ENCODE results near the gene SMCP. TPM values are rescaled to one million over a fixed set of nuclear protein-coding genes. Genes with fewer than 3 reads are reported as not detected.

Gene SMCP, protein sequence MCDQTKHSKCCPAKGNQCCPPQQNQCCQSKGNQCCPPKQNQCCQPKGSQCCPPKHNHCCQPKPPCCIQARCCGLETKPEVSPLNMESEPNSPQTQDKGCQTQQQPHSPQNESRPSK
- total RNA-seq, result not detected

DNA sequence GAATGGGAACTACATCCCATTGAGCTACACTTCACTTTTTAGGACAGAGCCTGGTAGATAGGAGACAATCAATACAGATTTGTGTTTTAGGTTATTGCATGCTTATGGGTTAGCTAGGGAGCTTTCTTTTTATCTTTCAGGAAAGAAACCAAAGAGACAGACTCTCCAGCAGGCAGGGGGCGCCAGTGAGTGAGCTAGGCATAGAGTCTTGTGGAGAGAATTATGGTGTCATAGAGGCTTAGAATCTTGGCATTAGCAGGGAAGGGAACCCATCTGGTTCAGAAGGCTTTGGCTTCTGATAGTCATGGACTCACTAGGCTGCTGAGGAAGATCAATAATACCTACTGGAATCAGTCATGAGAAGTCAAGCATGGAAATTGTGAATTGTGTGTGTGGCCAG, at the start of gene SMCP:
TSS of gene SMCP (plus strand) at position 281 of the 400 bp plus-strand sequence. CDS start 6,101 bp downstream, outside the sequence.
- Histone ChIP-seq H3K9me3 (no peaks in the 10 kb centered on the region), H3K4me3 (no peak within 1 kb of the TSS), H3K36me3 (no peaks in the 10 kb centered on the region), H3K27me3 (no peaks in the 10 kb centered on the region), H3K4me1 (no peaks in the 10 kb centered on the region), H3K27ac (no peak within 1 kb of the TSS)
- TF ChIP-seq, protein P1, sequence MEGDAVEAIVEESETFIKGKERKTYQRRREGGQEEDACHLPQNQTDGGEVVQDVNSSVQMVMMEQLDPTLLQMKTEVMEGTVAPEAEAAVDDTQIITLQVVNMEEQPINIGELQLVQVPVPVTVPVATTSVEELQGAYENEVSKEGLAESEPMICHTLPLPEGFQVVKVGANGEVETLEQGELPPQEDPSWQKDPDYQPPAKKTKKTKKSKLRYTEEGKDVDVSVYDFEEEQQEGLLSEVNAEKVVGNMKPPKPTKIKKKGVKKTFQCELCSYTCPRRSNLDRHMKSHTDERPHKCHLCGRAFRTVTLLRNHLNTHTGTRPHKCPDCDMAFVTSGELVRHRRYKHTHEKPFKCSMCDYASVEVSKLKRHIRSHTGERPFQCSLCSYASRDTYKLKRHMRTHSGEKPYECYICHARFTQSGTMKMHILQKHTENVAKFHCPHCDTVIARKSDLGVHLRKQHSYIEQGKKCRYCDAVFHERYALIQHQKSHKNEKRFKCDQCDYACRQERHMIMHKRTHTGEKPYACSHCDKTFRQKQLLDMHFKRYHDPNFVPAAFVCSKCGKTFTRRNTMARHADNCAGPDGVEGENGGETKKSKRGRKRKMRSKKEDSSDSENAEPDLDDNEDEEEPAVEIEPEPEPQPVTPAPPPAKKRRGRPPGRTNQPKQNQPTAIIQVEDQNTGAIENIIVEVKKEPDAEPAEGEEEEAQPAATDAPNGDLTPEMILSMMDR (IDR thresholded peaks at IDR 0.05), result no peak
- no peak for TF ChIP-seq EP300 (IDR thresholded peaks at IDR 0.05)
- TF ChIP-seq POLR2A (IDR thresholded peaks at IDR 0.05), result no peak
- 0 to 18% methylated on average over 1 of the region's 1 CpG for WGBS, 2 donors
- DNase-seq (ENCODE audit: low spot score in 2 of 2), result no peak

DNA sequence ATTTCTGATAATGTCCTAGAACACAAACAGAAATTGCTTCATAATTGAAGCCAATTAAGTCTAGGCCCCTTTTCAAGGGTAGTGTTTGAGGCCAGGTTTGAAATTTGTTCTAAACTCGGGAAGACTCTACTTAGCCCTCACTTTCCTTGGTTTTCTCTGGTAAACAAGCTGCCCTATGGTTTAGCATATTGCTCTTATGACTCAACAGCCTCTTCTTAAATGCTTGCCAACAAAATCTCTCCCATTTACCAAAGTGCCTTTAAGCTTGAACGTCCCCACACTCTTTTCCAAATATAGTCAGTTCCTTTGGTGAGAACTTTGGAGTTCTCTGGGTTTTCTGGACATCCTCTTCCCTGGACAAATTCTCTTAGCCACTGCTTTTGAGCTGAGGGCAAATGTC, 41.3 kb upstream of the SMCP start:
- WGBS, 2 donors, result 41 to 65% methylated on average over 2 of the region's 2 CpGs
- H3K4me3 ChIP-seq, result no peak overlapping the region
- H3K27ac ChIP-seq, result no peak overlapping the region
- DNase-seq (ENCODE audit: low spot score in 2 of 2), result no peak
- H3K27me3 ChIP-seq, result no peaks in the 10 kb centered on the region
- no peaks in the 10 kb centered on the region for H3K4me1 ChIP-seq
- H3K9me3 ChIP-seq, result no peaks in the 10 kb centered on the region
- H3K36me3 ChIP-seq, result no peaks in the 10 kb centered on the region
- TF ChIP-seq, protein P1 (IDR thresholded peaks at IDR 0.05), result no peak
- TF ChIP-seq POLR2A (IDR thresholded peaks at IDR 0.05) (no peak), EP300 (IDR thresholded peaks at IDR 0.05) (no peak)

DNA sequence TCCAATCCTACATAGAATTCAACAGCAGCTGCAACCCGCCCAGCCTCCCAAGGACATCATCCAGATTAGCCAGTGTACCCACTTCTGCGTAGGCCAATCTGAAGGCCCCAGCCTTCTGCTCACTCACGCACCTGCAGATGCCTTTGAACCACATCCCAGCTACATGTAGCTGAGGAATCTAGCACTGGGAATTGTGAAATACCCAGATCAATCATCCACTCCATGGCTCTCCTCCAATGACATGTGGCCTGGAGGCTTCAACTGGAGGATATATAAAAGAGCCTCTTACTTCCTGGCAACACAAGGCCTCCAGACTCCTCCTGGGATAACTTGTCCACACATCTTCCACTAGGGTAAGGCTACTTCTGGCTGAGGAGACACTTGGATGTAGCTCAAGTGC, 35.6 kb upstream of the SMCP start, which contains the start of gene LCE6A:
TSS of gene LCE6A (plus strand) at position 301 of the 400 bp plus-strand sequence. CDS start 665 bp downstream, outside the sequence.
- Histone ChIP-seq H3K4me1 (no peaks in the 10 kb centered on the region), H3K9me3 (no peaks in the 10 kb centered on the region), H3K27me3 (no peaks in the 10 kb centered on the region), H3K4me3 (no peak within 1 kb of the TSS), H3K27ac (no peak within 1 kb of the TSS), H3K36me3 (no peaks in the 10 kb centered on the region)
- TF ChIP-seq POLR2A (IDR thresholded peaks at IDR 0.05), result no peak
- TF ChIP-seq EP300 (IDR thresholded peaks at IDR 0.05), result no peak
- TF ChIP-seq, protein P1 (IDR thresholded peaks at IDR 0.05), result no peak
- DNase-seq (ENCODE audit: low spot score in 2 of 2), result no peak
- WGBS, 2 donors, result 95 to 97% methylated on average over 3 of the region's 3 CpGs

DNA sequence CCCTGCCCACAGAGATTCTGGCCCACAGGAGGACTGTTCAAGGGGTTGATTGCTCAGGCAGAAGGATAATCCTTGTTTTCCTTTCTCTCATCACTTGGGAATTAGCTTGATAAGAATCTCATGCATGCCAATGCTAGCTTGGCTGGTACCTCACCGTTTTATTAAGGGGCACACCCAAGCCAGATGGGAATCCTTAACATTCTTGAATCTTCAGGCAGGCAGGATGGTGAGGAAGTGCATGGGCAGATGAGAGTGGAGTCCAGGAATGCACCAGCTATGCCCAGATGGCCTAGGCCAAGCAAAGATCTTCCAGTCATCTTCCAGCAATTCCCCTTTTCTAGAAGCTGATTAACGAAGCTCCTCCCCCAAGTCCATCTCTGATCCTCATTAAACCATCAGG, 22.5 kb upstream of the SMCP start:
- H3K36me3 ChIP-seq, result no peaks in the 10 kb centered on the region
- WGBS, 2 donors, result 49% methylated on average over 2 of the region's 2 CpGs
- TF ChIP-seq, protein P1 (IDR thresholded peaks at IDR 0.05), result no peak
- TF ChIP-seq EP300 (IDR thresholded peaks at IDR 0.05), result no peak
- TF ChIP-seq POLR2A (IDR thresholded peaks at IDR 0.05), result no peak
- no peak overlapping the region for H3K27ac ChIP-seq
- H3K4me3 ChIP-seq, result no peak overlapping the region
- DNase-seq (ENCODE audit: low spot score in 2 of 2), result no peak
- no peaks in the 10 kb centered on the region for H3K4me1 ChIP-seq
- no peaks in the 10 kb centered on the region for H3K27me3 ChIP-seq
- H3K9me3 ChIP-seq, result no peaks in the 10 kb centered on the region

DNA sequence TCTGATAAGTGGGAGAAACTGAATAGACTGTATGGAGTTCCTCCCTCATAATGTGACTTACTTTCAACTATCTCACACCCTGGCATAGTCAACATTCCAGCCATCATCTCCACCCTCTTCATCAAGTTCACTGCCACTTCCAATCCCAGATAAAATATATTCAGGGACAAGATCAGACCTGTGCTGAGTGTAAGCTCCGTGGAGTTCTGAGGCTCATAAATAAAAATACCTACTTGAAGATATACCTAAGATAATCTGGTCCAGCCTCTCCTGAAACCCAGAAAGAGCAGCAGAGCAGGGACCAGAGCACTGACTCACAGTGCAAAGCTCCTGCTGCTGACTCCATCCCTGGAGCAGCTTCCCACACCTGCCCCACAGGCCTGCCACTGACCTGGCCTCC, 20.1 kb upstream of the SMCP start:
- TF ChIP-seq EP300 (IDR thresholded peaks at IDR 0.05), result no peak
- TF ChIP-seq, protein P1 (IDR thresholded peaks at IDR 0.05), result no peak
- no peaks in the 10 kb centered on the region for H3K27me3 ChIP-seq
- no peaks in the 10 kb centered on the region for H3K4me1 ChIP-seq
- no peak overlapping the region for H3K4me3 ChIP-seq
- H3K27ac ChIP-seq, result no peak overlapping the region
- H3K36me3 ChIP-seq, result no peaks in the 10 kb centered on the region
- WGBS, 2 donors, result 82 to 86% methylated on average over 1 of the region's 1 CpG
- no peaks in the 10 kb centered on the region for H3K9me3 ChIP-seq
- DNase-seq (ENCODE audit: low spot score in 2 of 2), result no peak
